Kidney (tissue), 14 donors: Measurements from ENCODE around the gene GNB1. TPM values are rescaled to one million over a fixed set of nuclear protein-coding genes. Genes with fewer than 3 reads are reported as not detected.

Source experiments
- DNase-seq, 5 donors: peaks; one replicate each; pipeline ENCODE4 v3.0.0-alpha.2; 2013 to 2020
- FAIRE-seq: peaks from 2 replicates; lab custom pipeline; 2012; peaks lifted over from hg19 to GRCh38; lab: Jason Lieb, UNC
- H3K27ac ChIP-seq, 2 donors: one replicate each; pipeline ENCODE4 v1.7.0; 2013; ENCODE audit warnings: low read depth in 2 of 2, low read length in 2 of 2, inconsistent platforms in 1 of 2
- H3K27me3 ChIP-seq: one replicate; pipeline ENCODE4 v1.7.1; 2013; ENCODE audit warnings: low read length, inconsistent platforms; ENCODE audit not compliant: control insufficient read depth, insufficient read depth
- H3K36me3 ChIP-seq, 3 donors: one replicate each; pipeline versions ENCODE4 v1.7.0 to v1.7.1; 2013; ENCODE audit warnings: low read length in 3 of 3, control low read depth in 1 of 3, inconsistent platforms in 1 of 3; ENCODE audit not compliant: insufficient read depth in 3 of 3, control insufficient read depth in 2 of 3
- H3K4me1 ChIP-seq, 3 donors: one replicate each; pipeline versions ENCODE4 v1.7.0 to v1.7.1; 2013; ENCODE audit warnings: low read length in 3 of 3, inconsistent platforms in 1 of 3, low read depth in 1 of 3; ENCODE audit not compliant: control insufficient read depth in 2 of 3, insufficient read depth in 2 of 3
- H3K4me3 ChIP-seq, 3 donors: one replicate each; pipeline versions ENCODE4 v1.7.0 to v1.8.1; 2013; ENCODE audit warnings: low read length in 3 of 3, control low read depth in 1 of 3, inconsistent platforms in 1 of 3
- H3K9ac ChIP-seq, 3 donors: one replicate each; pipeline versions ENCODE4 v1.7.0 to v1.7.1; 2013; ENCODE audit warnings: low read length in 3 of 3, control low read depth in 1 of 3, inconsistent platforms in 1 of 3
- H3K9me3 ChIP-seq, 3 donors: one replicate each; pipeline versions ENCODE4 v1.7.0 to v1.7.1; 2013; ENCODE audit warnings: low read length in 3 of 3, control low read depth in 1 of 3, inconsistent platforms in 1 of 3; ENCODE audit not compliant: control insufficient read depth in 2 of 3, insufficient read depth in 1 of 3
- intact Hi-C: fragments of 100-400 bp; cut with DNase I; formaldehyde crosslinking; loops from one replicate; pipeline ENCODE4 v1.11.1; 2022
- polyA plus RNA-seq: library from polyadenylated mRNA; stranded (reverse); fragments of 350-450 nt; fragmentation: Illumina TruSeq; extraction: RNeasy Lipid Tissue Mini Kit (QIAGEN cat#74804); gene quantifications from one replicate; pipeline ENCODE4 v1.2.3, GENCODE V29; 2014; ENCODE audit warnings: low read depth, low replicate concordance; ENCODE audit not compliant: insufficient read depth
- total RNA-seq: library from RNA; stranded (reverse); fragmentation: NEBNext Ultra II Directional; extraction: Animal tissue kit (Norgen Biotek cat#: 25700); gene quantifications from one replicate; pipeline ENCODE4 v1.2.1, GENCODE V29; 2021
- TF ChIP-seq, protein P1 (sequence below): IDR thresholded peaks from 3 replicates; pipeline ENCODE4 v1.5.1; 2012; ENCODE audit warnings: mild to moderate bottlenecking, moderate library complexity, borderline replicate concordance; ENCODE audit not compliant: insufficient read depth; ENCODE audit errors: extremely low read depth
- donor health status: control.
- donor health status: control.
- donor health status: control.
- donor health status: control.
- donor health status: control.
- donor health status: DM: yes; HTN: yes; CAD: no.
- donor health status: Normal renal cell carcinoma (clear cell type).

The GNB1 gene
- total and polyA plus RNA-seq, 2 donors from 2014 or later: 144 to 347 TPM

DNA sequence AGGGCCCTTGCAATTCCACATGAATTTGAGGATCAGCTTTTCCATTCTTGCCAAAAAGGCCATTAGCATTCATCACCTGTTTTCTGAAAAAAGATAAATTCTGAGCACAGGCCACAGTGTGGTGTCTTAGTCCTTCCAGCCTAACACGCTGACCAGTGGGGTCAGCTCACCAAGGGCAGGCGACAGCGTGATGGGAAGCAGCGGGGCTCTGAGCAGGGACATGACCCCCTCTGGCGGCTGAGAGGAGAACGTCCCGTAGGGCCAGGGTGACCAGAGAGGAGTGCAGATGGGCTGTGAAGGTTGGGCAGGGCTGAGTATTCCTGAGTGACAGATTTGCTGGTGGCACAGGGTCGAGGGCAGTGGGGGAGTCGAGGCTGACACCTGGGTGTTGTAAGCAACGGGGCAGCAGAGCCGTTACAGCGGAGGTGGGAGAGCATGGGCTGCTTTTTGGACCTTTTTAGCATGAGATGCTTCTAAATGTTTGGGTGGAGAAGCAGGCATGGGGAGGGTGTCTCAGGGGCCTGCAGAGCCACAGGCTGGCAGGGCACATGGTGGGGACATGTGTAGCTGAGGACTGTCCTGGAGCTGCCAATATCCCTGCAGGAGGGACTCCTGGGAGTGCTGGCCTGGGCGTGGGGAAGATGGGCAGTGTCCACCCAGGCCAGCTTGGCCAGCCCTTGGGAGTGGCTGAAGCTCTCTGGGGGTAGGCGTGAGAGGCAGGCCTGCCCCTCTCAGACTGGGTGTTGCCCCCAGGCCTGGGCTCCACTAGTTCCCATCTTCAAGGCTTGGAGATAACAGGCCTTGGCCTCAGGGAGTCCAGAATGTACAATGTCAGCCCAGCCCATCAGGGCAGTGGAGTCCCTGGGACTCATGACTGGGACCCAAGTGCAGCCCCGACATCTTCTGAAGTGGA, 15.6 kb upstream of the GNB1 start:
- no peaks in the 10 kb centered on the region for H3K36me3 ChIP-seq
- H3K4me3 ChIP-seq: no peak overlapping the region
- peak overlapping the region in 1 of 2 donors; percentile 37 for H3K27ac ChIP-seq
- FAIRE-seq (peak; percentile 61), DNase-seq (peak; percentile 87 to 94 (median 91))
- no peak overlapping the region for H3K9ac ChIP-seq
- H3K9me3 ChIP-seq: no peaks in the 10 kb centered on the region
- TF ChIP-seq, protein P1, sequence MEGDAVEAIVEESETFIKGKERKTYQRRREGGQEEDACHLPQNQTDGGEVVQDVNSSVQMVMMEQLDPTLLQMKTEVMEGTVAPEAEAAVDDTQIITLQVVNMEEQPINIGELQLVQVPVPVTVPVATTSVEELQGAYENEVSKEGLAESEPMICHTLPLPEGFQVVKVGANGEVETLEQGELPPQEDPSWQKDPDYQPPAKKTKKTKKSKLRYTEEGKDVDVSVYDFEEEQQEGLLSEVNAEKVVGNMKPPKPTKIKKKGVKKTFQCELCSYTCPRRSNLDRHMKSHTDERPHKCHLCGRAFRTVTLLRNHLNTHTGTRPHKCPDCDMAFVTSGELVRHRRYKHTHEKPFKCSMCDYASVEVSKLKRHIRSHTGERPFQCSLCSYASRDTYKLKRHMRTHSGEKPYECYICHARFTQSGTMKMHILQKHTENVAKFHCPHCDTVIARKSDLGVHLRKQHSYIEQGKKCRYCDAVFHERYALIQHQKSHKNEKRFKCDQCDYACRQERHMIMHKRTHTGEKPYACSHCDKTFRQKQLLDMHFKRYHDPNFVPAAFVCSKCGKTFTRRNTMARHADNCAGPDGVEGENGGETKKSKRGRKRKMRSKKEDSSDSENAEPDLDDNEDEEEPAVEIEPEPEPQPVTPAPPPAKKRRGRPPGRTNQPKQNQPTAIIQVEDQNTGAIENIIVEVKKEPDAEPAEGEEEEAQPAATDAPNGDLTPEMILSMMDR: peak; percentile 92
- intact Hi-C loops: no loop called here
- H3K27me3 ChIP-seq: no peaks in the 10 kb centered on the region
- peaks cover 0 to 13% (median 0%) of the 10 kb centered on the region in 3 donors for H3K4me1 ChIP-seq

DNA sequence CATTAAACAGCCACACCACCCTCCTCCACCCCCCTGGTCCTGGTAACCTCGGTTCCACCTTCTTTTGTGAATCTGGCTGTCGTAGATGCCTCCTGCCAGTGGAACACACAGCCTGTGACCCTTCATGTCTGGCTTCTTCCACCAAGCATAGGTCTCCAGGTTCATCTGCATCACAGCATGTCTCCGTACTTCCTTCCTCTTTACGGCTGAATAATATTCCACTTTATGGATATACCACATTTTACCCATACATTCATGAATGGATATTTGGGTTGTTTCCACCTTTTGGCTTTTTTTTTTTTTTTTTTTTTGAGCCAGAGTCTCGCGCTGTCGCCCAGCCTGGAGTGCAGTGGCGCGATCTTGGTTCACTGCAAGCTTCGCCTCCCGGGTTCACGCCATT, 12.3 kb upstream of the GNB1 start:
- Histone ChIP-seq H3K27me3 (no peaks in the 10 kb centered on the region), H3K9ac (no peak overlapping the region), H3K9me3 (no peaks in the 10 kb centered on the region), H3K27ac (no peak overlapping the region), H3K36me3 (no peaks in the 10 kb centered on the region), H3K4me3 (no peak overlapping the region), H3K4me1 (peaks cover 0 to 10% (median 0%) of the 10 kb centered on the region in 3 donors)
- TF ChIP-seq, protein P1: no peak
- intact Hi-C loops: no loop called here
- DNase-seq (no peak), FAIRE-seq (no peak)

DNA sequence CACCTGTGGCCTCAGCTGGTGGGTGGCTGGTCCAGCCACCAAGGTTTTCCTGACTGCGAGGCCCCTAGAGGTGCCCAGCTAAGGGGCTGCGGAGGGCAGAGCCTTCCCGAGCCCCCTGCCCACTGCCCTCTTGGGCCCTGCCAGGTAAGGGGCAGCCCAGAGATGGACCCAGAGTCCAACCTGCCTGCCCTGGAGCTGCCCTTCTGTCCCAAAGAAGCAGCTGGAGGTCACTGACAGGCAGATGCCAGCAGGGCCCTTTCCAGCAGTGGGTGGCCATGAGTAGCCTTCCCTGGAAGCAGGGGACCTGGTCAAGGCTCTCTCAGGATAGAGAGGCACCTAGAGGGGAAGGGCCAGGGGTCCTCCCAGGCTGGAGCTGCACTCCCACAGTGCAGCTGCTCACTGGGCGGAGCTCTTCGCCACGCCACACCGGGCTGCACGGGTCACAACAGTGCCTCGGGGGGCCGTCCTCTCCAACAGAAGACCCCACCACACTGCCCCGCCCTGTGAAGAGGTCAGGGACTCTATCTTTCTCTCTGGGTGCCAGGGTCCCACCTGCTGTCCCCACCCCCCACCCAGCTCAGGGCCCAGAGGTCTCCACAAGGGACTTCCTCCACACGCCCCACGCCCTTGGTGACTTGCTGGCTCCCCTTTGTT, 10.9 kb upstream of the GNB1 start:
- Histone ChIP-seq H3K9ac (no peak overlapping the region), H3K9me3 (no peaks in the 10 kb centered on the region), H3K27ac (no peak overlapping the region), H3K4me3 (no peak overlapping the region), H3K27me3 (no peaks in the 10 kb centered on the region), H3K36me3 (no peaks in the 10 kb centered on the region), H3K4me1 (peaks cover 0 to 3% (median 0%) of the 10 kb centered on the region in 3 donors)
- TF ChIP-seq, protein P1: no peak
- FAIRE-seq (no peak), DNase-seq (peak in 1 of 5 donors; percentile 71)
- intact Hi-C loops: no loop called here
